ENCODE measurements around the gene PLEKHF1.

DNA sequence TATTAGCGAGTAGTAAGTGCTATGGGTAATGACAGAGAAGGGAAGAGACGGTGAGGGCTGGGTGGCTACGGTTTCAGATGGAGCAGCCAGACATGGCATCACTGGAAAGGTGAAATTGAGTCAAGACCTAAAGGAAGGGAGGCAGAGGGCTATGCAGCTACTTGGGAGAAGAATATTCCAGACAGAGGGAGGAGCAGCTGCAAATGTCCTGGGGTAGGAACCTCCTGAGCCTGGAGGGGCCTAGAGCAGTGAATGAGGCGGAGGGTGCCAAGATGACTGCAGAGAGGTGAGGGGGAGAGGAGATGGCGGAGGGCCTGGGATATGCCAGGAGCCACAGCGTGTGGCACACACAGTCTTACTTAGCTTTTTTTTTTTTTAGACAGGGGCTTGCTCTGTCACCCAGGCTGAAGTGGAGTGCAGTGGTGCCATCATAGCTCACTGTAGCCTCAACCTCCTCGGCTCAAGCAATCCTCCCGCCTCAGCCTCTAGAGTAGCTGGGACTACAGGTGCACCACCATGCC lies 21.1 kb downstream of the PLEKHF1 start:
- TF ChIP-seq CTCF (IDR thresholded peaks at IDR 0.05; ENCODE audit: low read length) = no peak
- no peak for TF ChIP-seq EZH2phosphoT487 (IDR thresholded peaks at IDR 0.05; ENCODE audit: low read length)
